Cardiac muscle cell (in vitro differentiated cells and primary cell): ENCODE measurements around the gene ABTB2. TPM values are rescaled to one million over a fixed set of nuclear protein-coding genes. Genes with fewer than 3 reads are reported as not detected.
"Not testable (repeated sequence)": the region's sequence is repeated elsewhere in the genome, so short reads cannot be mapped to it uniquely, and the experiment has no call there.

Experiments
- DNase-seq, 2 donors: peaks; one replicate each; pipeline versions ENCODE4 v3.0.0 to v3.0.0-alpha.2; 2010 to 2017; ENCODE audit warnings: low read depth in 1 of 2, low spot score in 1 of 2
- H3K27ac ChIP-seq: fragments of 200-600 bp; sonication (generic); 2 replicates; pipeline ENCODE4 v1.5.1; 2016
- H3K27me3 ChIP-seq: fragments of 200-600 bp; sonication (generic); 2 replicates; pipeline ENCODE4 v1.6.0; 2016; ENCODE audit warnings: control low read depth
- H3K36me3 ChIP-seq: fragments of 200-600 bp; sonication (generic); 2 replicates; pipeline ENCODE4 v1.5.1; 2016; ENCODE audit warnings: control low read depth
- H3K4me1 ChIP-seq: fragments of 200-600 bp; sonication (generic); 2 replicates; pipeline ENCODE4 v1.8.1; 2017; ENCODE audit warnings: low read depth, mild to moderate bottlenecking, mixed run types
- H3K4me3 ChIP-seq: fragments of 200-600 bp; sonication (generic); 2 replicates; pipeline ENCODE4 v1.5.1; 2016; ENCODE audit warnings: mild to moderate bottlenecking
- H3K9me3 ChIP-seq: fragments of 200-600 bp; sonication (generic); 2 replicates; pipeline ENCODE4 v1.5.1; 2017; ENCODE audit warnings: low read depth, mild to moderate bottlenecking, control low read depth
- CTCF ChIP-seq: IDR thresholded peaks from 2 replicates; pipeline ENCODE4 v1.5.1; 2012; ENCODE audit warnings: low read depth, mild to moderate bottlenecking, low read length
- polyA plus RNA-seq: library from polyadenylated mRNA; unstranded; fragments of >200 nt; fragmentation: Nextera tagmentation; extraction: Ambion mirVana; gene quantifications from 2 replicates; pipeline ENCODE4 v1.2.1, GENCODE V29; 2016
- total RNA-seq: library from RNA; depleted of rRNA; stranded (reverse); fragments of >200 nt; gene quantifications from 2 replicates; pipeline ENCODE4 v1.2.3, GENCODE V29; 2016

Gene ABTB2
- total and polyA plus RNA-seq, 2 experiments from 2014 or later: 29.0 to 61.3 TPM

DNA sequence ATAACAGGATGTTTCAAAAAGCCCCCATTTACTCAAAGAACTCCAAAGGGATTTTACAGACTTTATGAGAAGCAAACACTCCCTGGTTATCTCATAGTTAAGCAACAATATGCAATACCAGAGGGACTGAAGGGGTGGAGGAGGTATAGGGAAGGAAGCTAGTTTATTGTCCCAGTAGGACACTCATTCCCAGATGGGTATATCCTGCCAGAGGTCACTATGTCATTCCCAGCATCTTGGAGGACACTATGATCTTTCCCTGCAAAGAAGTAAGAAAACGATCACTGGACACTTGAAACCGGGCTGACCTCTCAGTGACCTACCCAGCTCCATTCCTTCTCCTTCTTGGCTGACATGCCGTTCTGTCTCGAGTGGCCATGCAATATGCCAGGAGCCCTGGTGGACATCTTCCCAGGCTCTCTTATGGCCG, 137.9 kb downstream of the ABTB2 start:
- Histone ChIP-seq H3K36me3 (no peaks in the 10 kb centered on the region), H3K9me3 (no peaks in the 10 kb centered on the region), H3K27ac (peak overlapping the region; percentile 52), H3K4me1 (peaks cover 20% of the 10 kb centered on the region), H3K4me3 (no peak overlapping the region), H3K27me3 (no peaks in the 10 kb centered on the region)
- DNase-seq: peak in 1 of 2 donors; percentile 55
- TF ChIP-seq CTCF: no peak

- H3K36me3 ChIP-seq: no peaks in the 10 kb centered on the region
- TF ChIP-seq CTCF: no peak
- H3K4me1 ChIP-seq: peaks cover 20% of the 10 kb centered on the region
- H3K27me3 ChIP-seq: no peaks in the 10 kb centered on the region
- H3K27ac ChIP-seq: no peak overlapping the region
- H3K9me3 ChIP-seq: no peaks in the 10 kb centered on the region
- no peak for DNase-seq
- no peak overlapping the region for H3K4me3 ChIP-seq
Measured at GRCh38 chr11:34219279-34219678, 138.5 kb downstream of the ABTB2 start.

- not testable (repeated sequence) for H3K9me3 ChIP-seq, H3K36me3 ChIP-seq, H3K4me3 ChIP-seq, H3K27ac ChIP-seq, DNase-seq, H3K27me3 ChIP-seq
- H3K4me1 ChIP-seq: peaks cover 19% of the 10 kb centered on the region
Measured at GRCh38 chr11:34218756-34219155, 139.1 kb downstream of the ABTB2 start.

GRCh38 chr11:34218067-34218466, 139.7 kb downstream of the ABTB2 start:
- no peak for TF ChIP-seq CTCF
- Histone ChIP-seq H3K9me3 (no peaks in the 10 kb centered on the region), H3K4me1 (peaks cover 13% of the 10 kb centered on the region), H3K4me3 (no peak overlapping the region), H3K27me3 (no peaks in the 10 kb centered on the region), H3K36me3 (no peaks in the 10 kb centered on the region), H3K27ac (no peak overlapping the region)
- no peak for DNase-seq

GRCh38 chr11:34216706-34217105, 141.1 kb downstream of the ABTB2 start:
- Histone ChIP-seq H3K27ac (no peak overlapping the region), H3K9me3 (no peaks in the 10 kb centered on the region), H3K27me3 (no peaks in the 10 kb centered on the region), H3K36me3 (no peaks in the 10 kb centered on the region), H3K4me1 (peaks cover 7% of the 10 kb centered on the region), H3K4me3 (no peak overlapping the region)
- DNase-seq: no peak
- no peak for TF ChIP-seq CTCF

- Histone ChIP-seq H3K36me3 (no peaks in the 10 kb centered on the region), H3K9me3 (no peaks in the 10 kb centered on the region), H3K27ac (no peak overlapping the region), H3K27me3 (no peaks in the 10 kb centered on the region), H3K4me3 (no peak overlapping the region), H3K4me1 (peaks cover 7% of the 10 kb centered on the region)
- no peak for TF ChIP-seq CTCF
- no peak for DNase-seq
Measured at GRCh38 chr11:34215806-34216453, 141.9 kb downstream of the ABTB2 start.
